Fibroblast of peridontal ligament (primary cell): Measurements from ENCODE around the gene SMURF1.
"Not testable (repeated sequence)": the region's sequence is repeated elsewhere in the genome, so short reads cannot be mapped to it uniquely, and the experiment has no call there.

Source experiments
- DNase-seq: peaks from one replicate; pipeline ENCODE4 v3.0.0-alpha.2; 2010; ENCODE audit errors: extremely low read depth

The SMURF1 gene

DNA sequence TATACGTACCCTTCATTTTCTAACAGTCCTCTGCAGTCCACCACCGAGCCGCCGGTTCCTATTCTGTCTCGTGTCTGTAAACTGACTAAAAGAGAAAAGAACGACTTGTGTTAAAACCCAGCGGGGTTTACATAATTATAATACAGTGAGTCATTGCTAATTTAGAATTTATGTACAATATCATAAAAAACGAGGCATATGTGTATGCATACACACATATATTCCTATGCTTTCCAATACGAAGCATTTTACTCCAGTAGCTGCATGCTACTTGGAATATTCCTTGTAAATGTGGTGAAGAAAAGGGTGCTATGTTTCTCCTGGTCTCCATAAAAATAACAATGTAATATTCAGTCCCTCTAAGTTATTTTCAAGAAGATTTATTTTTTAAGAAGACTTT, 89.1 kb downstream of the SMURF1 start:
- no peak for DNase-seq

DNA sequence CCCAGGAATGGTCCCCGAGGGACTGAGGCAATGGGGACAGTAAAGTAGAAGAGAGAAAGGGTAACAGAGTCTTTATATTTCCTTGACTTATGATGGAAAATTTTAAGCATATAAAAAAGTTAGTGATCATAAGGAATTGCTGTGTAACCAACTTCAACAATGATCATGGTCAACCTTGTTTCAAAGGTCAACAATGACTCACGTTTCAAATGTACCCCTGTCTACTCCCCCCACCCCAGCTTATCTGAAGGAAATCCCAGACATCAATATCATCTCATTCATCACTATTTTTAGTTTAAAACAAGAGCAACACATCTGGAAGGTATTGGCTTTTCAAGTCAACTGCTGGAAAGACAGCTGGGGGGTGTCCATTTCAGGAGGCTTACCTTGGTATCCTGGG, 92.9 kb downstream of the SMURF1 start:
- DNase-seq, result no peak

DNA sequence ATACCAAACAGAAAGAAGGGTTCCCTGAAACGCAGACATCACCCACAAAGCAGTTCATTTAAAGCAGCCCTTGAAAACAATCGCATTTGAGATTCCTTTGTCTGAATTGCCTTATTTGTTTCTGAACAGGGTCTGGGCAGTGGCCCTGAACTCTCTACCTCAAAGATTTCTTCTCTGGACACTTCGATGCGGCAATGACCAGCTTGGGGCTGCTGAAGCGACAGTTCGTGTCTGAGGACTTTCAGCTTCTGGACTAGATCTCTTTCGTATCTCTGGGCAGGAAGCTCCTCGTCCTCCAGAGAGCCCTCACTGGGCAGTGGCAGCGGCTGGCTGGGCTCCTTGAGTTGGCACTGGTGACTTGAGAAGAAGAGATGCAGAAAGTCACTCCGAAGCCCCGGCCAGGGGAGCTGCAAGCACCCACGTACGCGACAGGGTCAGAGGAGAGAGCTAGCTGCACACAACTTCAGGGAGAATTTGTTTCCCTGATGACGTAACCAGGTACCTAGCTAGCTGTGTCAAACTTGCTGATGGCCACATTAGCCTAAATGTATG, 96.3 kb downstream of the SMURF1 start:
- DNase-seq, result no peak

DNA sequence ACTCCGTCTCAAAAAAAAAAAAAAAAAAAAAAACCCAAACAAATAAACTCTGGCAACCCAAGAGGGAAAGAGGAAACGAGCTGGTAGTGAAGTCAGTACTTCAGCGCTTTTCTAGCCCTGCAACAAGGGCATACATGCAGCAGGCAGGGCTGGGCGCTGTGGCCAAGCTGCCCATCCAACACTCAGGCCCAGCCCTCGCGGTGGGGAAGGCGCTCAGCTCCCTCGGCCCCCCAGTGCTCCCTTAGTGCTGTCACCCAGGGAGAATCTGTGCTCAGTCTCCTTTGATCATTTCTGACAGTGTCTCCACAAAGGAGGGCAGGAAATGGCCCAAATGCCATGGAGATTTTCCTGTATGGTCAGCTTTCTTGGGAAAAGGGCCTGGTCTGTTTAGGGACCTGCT, 97.2 kb downstream of the SMURF1 start:
- DNase-seq, result no peak

DNA sequence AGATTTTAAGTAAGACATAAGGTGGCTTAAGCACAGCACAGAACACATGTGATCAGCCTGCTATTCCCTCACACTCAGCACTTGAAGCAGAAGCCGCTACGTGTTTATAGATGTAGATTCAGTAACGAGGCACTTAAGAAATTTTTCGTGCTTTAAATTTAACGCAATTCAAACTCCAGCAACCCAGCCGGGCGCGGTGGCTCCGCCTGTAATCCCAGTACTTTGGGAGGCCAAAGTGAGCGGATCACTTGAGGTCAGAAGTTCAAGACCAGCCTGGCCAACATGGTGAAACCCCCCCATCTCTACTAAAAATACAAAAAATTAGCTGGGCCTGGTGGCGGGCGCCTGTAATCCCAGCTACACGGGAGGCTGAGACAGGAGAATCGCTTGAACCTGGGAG, 97.6 kb downstream of the SMURF1 start:
- DNase-seq, result not testable (repeated sequence)

DNA sequence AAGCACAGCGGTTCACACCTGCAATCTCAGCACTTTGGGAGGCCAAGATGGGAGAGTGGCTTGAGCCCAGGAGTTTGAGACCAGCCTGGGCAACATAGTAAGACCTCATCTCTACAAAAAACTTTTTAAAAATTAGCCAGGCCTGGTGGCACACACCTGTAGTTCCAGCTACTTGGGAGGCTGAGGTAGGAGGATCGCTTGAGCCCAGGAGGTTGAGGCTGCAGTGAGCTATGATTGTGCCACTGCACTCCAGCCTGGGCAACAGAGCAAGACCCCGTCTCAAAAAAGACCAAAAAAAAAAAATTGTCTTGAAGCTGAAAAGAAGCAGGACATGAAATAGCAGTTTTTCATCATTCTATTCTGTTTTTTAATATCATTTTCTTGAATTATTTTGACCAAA, 99.0 kb downstream of the SMURF1 start:
- not testable (repeated sequence) for DNase-seq

DNA sequence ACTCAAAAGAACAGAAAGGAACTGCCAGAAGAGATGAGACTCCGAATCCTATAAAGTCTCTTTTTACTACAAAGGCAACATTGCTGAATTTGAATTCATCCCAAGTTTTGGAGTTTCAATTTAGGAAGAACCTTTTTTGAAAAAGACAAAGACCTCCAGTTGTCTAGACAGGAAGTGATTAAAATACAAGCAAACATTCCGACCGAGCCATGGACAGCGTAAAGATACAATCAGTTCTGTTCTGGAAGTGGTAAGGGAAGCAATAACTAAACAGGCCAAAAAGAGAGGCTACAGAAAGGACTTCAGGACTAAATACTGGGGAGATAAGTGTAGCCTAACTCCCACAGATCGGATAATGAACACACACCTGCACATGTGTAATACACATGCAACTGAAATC, 101.0 kb downstream of the SMURF1 start:
- DNase-seq, result no peak

DNA sequence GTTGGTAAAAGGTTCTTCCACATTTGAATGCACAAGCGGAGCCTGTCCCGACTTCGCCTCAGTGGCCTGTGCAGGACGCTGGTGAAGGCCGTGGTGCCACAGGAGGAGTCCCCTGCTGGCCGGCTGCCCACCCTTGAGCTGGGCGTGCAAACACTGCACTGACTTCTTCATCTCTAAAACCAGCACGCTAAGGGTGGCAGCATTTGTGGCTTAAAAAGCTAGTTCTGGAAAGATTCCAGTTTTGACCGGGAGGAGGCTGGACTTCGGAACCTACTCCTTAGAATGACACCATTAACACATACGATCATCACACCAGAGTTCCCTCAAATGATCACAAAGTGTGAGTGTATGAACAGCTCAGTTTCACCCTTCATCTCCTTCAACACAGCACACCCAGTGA, 102.4 kb downstream of the SMURF1 start:
- peak; percentile 25 for DNase-seq

DNA sequence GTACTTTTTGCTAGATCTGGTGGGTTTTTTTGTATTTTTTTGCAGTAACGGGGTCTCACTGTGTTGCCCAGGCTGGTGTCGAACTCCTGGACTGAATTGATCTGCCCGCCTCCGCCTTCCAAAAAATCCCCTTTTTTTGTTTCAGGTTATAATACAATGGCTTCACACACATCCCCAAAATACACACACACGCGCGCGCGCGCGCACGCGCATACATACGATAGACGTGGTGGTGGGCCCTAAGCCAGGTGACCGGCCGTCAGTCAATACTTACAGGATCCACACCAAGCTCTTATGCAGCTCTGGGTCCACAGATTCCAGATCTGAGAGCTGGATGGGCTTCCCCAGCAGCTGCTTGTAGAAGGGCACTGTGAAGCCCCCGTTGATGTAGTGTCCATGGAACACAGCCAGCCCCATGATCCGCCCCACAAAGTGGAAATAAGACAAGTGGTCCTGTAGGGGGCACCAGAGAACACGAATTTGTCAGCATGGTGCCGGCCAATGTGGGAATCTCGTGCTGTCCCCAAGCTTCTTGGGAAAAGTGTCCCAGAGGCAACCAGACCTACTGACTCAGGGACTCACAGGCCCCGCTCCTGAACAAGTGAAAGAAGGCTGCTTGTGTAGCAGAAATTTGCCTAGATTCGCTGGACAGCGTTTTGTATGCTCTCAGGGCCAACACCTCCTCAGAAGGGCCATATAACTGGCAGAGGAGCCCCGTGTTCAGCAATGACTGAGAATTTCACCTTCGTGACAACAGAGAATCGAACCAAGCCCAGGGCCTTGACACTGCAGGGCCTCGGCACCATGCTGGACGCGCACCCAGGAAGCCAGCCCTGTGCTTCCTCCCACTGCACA, 103.6 kb downstream of the SMURF1 start:
- peak; percentile 92 for DNase-seq

DNA sequence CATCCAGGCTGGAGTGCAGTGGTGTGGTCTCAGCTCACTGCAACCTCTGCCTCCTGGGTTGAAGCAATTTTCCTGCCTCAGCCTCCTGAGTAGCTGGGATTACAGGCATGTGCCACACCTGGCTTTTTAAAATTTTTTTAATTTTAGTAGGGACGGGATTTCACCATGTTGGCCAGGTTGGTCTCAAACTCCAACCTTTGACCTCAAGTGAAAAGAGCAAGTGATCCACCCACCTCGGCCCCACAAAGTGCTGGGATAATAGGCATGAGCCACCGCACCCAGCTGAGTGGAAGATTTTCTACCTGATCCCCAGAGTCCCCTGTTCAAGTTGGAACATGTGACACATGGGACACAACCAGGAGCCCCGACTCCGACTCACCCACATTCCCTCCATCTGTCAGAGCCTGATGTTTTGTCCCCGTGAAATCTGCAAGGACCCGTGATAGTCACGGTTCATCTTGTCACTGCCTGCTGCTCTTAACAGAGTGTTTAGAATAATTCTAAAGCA, 104.5 kb downstream of the SMURF1 start:
- DNase-seq, result no peak

DNA sequence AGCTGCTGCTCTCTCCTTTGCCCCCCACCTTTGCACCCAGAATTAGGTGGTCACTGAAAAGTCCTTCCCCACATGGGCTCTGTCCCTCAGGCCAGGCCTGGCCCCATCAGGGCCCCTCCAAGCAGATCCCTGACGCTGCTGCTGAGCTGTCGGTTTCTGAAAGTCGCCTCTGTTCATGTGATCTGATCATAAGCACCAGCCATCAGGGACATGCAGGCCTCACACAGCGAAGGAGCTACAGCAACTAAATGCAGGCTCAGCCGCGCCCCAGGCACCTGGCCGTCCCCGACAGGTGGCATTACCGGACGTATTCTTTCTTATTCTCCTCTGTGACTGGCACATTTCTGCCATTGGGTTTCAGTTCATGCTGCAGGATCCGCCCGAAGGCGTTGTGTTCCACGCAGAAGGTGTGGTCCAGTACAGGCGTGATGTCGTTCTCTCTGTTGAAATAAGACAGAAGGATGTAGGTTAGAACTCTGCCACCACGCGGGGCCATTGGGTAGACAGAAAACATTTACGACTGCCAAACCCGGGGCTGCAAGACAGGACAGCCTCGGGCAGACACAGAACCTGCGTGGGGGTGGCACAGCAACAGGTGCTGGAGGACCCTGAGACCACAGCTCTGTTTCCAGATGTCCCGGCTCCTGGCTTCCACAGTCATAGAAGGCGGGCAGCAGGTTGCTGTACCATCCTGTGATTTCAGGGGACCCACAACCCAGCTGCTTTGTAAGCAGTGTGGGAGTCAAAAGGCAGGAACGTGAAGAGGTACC, 105.6 kb downstream of the SMURF1 start:
- DNase-seq, result no peak

DNA sequence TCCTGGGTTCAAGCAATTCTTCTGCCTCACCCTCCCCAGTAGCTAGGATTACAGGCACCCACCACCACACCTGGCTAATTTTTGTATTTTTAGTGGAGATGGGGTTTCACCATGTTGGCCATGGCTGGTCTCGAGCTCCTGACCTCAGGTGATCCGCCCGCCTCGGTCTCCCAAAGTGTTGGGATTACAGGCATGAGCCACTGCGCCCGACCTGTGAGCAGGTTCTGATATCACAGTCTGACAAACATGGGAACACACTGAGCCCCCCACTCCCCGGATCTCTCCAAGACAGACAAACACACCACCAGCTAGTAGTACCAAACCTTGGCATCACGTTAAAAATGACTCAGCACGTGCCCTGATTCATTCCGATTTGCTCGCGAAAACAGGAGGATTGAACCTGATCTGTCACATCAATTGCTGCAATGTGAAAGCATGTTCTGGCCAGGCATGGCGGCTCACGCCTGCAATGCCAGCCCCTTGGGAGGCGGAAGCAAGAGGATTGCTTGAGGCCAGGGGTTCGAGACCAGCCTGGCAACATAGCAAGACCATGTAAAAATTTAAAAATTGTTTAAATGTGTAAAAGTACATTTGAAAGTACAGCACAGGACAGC, 106.5 kb downstream of the SMURF1 start:
- DNase-seq, result no peak

DNA sequence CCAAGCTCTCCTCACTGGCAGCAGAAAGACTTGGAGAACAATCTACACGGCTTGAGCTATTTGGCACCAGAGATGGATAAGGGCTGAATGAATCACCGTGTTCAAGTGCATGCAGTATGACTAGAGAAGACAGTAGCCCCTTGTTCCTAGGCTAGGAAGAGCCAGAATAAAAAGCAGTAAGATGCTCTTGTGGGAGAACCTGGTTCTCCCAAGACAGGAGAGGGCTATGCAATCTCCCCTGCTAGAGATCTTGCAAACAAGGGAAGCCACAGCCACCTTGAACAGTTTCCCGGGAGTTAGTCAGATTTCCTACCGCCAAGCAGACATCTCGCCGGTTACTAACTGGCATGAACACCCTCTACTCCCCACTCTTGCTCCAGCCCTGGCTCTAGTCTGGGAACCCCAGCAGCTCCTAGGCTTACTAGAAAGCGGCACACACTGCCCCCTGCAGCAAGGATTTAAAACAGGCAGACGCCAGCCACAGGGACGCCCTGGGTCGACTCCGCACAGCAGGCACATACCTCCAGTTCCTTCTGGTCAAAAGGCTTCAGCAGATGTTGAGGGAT, 107.3 kb downstream of the SMURF1 start:
- DNase-seq, result peak; percentile 66

DNA sequence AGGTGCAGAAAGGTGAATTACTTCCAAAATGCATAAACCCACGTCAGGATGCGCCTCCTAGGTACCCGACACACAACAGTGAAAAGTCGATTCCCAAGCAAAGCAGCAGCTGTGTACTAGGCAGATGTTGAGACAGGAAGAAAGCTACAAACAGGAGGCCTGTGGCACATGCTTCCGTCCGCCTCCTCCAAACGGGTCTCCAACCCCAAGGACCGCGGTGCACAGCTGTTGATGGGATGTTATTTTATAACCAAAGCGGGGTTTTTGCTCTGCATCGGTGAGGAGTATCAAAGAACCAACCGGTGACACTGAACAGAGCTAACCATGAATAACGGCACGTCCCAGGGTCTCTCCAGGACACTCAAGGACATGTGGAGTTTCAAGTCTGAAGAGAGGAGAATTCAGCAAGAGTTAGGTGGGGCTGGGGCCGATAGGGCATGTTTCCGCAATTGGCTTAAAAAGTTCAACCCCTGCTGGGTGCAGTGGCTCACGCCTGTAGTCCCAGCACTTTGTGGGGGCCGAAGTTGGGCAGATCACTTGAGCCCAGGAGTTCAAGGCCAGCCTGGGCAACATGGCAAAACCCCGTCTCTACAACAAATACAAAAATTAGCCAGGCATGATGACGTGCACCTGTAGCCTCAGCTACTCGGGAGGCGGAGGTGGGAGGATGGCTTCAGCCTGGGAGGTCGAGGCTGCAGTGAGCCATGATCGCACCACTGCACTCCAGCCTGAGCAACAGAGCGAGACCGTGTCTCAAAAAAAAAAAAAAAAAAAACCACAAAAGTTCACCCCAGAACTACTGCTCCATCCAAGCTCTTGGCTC, 108.0 kb downstream of the SMURF1 start:
- no peak for DNase-seq

DNA sequence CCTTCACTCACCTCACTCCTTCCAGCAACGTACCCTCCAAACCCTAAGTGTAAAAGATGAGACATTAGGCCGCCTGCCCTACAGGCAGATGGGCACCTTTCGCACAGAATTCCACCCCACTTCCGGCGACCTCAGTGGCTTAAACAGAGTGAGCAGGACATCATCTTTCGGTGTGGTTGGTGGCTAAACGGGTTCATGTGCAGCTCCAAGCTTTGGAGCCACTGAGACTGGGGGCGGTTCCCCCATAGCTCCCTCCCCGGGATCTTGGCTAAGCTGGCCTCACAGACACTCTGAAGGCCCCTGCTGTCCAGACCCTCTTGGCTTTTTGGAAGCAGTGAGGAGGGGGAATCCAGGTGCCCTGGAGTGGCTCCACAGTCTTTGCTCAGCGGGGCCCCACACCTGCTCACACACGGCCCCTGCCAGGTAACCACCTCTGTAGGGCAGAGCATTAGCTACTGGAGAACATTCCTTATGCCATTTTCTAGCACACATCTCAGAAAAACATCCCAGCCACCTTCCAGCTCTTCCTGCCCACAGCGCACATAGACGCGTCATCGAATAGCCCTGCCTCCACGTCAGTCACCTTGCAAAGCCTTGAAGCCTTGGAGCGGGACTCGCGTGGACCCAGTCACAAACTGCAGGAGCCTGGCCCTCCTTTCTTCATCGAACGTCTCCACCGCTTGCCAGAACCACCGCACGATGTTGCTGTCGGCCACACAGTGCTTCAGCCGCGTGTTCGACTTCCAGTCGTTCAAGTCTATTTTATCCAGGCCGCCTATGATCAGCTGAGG, 108.8 kb downstream of the SMURF1 start:
- no peak for DNase-seq

DNA sequence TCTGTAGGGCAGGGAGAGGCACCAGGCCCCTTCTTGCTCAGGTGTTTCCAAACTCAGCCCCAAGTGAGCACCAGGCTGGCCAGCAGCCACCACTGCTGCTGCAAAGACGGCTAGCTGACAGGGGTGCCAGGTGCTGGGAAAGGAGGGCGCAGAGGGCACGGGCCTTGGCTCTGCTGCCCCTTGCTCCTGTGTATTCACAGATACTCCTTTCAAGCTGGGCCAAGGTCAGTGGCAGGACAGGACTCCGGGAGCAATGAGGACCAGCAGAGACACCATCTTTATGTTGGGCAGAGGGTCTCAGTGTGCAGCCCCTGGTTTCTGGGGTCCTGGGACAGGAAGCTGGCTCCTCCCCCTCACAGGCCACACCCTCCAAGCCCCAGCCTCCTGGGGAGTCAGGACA, 110.1 kb downstream of the SMURF1 start:
- DNase-seq, result no peak

DNA sequence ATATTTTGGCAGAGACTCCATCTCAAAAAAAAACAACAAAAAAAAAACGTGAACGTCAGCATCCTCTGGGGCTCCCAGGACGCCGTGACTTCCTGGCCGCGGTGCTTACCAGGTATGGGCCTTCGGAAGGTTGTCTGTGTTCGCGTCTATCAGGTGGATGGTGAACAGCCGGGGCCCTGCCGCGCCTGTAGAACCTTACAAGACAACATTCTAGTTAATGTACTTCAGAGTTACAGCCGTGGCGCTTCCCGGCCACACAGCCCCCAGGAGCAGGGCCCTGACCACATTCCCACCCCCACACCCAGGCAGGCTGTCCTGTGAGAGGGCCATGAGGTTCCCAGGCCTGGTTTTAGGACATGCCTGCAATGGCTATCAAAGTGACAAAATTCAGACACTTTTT, 111.0 kb downstream of the SMURF1 start:
- no peak for DNase-seq

DNA sequence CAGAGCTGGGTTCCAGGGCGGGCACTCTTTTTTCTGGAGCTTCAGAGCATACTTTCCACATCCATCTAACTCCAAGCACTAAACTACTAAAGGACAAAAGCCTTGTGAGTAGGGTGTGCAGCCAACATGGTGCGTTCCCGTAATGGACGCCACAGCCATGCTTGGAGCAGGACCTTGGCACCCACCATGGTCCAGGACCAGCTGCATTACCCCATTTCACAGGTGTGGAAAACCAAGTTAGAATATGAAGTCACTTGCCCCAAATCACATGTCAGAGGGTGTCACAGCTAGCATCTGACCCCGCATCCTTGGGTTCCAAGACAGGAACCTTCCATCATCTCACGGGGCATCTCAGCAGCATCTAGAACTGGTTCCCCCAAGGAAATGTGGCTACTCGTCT, 112.4 kb downstream of the SMURF1 start:
- DNase-seq, result no peak

DNA sequence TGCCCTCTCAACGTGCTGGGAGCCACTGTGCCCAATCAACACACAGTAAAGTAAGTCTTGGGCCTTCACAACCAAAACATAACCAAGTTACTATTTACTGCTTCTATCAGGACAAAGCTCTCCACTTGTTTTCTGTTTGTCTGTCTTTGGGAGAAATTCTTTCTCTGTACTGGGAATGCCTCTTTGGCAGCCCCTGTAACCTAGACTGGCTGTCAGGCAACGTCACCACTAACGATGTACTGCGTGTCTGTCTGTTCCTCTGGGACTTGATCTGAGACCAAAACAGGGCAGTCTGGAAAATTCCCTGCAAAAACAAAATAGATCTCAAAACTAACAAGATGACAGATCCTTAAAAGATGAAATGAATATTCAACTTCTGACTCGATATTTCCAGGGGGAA, 113.0 kb downstream of the SMURF1 start:
- DNase-seq, result peak; percentile 44

DNA sequence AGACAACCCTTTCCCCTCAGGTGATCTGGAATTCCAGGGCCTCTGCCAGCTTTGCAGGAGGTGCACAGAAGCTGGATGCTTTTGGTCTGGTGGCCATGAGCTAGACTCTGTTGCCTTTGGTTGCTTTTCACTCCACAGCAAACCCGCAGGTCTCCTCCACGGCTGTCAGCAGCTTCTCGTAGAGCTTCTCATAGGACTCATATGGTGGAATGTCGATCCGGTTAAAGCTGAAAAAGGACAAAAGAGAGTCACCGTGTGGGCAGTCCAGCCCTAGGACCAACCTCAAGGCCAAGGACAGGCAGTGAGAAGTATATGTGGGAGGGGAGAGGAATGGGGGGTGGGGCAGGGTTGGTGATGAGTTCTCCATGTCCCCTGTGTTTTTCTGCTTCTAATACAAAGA, 113.5 kb downstream of the SMURF1 start:
- no peak for DNase-seq
